Panc1 (cell line): ENCODE data around the gene STC2. TPM values are rescaled to one million over a fixed set of nuclear protein-coding genes. Genes with fewer than 3 reads are reported as not detected.

Source experiments
- ATAC-seq: fragments of 200-7000 bp; cut with Tn5 transposase; 2 replicates; pipeline ENCODE4 v1.9.1; 2020; ENCODE audit warnings: mild to moderate bottlenecking, moderate library complexity
- BruUV-seq: library from RNA; stranded (reverse); fragments of 400-500 nt; replicated peaks from 2 replicates; lab custom pipeline; 2021; lab: Mats Ljungman, UMichigan
- CTCF ChIA-PET: fragments of 300-600 bp; sonication (Branson Sonifier 250); formaldehyde crosslinking; loops from one replicate; lab custom pipeline; 2022; ENCODE audit warnings: antibody characterized with exemption; lab: Charles Lee
- POLR2A ChIA-PET: fragments of 300-600 bp; sonication (Branson Sonifier 250); formaldehyde crosslinking; loops from one replicate; lab custom pipeline; 2022; ENCODE audit warnings: antibody characterized with exemption; lab: Charles Lee
- DNase-seq: peaks from one replicate; pipeline ENCODE4 v3.0.0-alpha.2; 2010; ENCODE audit warnings: low read depth, low spot score
- H3K27ac ChIP-seq: 2 replicates; pipeline ENCODE4 v1.5.1; 2011; ENCODE audit warnings: mild to moderate bottlenecking, low read length, inconsistent platforms
- H3K27me3 ChIP-seq: fragments of 200-500 bp; sonication (Bioruptor generic); 2 replicates; pipeline ENCODE4 v1.6.0; 2014; ENCODE audit warnings: low read length, inconsistent platforms; ENCODE audit not compliant: control insufficient read depth, insufficient read depth
- H3K36me3 ChIP-seq: fragments of 200-500 bp; sonication (Bioruptor generic); 2 replicates; pipeline ENCODE4 v1.5.1; 2014; ENCODE audit warnings: inconsistent platforms, mild to moderate bottlenecking, low read length, moderate library complexity; ENCODE audit not compliant: control insufficient read depth, insufficient read depth
- H3K4me1 ChIP-seq: 2 replicates; pipeline ENCODE4 v1.5.1; 2011; ENCODE audit warnings: inconsistent platforms, mild to moderate bottlenecking, low read length, moderate library complexity; ENCODE audit not compliant: control insufficient read depth, insufficient read depth
- H3K4me3 ChIP-seq, 2 experiments: 2 replicates each; pipeline ENCODE4 v1.5.1; 2011 to 2012; ENCODE audit warnings: low read depth in 2 of 2, low read length in 2 of 2, mild to moderate bottlenecking in 2 of 2, inconsistent platforms in 1 of 2, moderate library complexity in 1 of 2
- H3K9me3 ChIP-seq: fragments of 200-500 bp; sonication (Bioruptor generic); 2 replicates; pipeline ENCODE4 v1.5.1; 2014; ENCODE audit warnings: low read depth, mild to moderate bottlenecking, inconsistent platforms, low read length, moderate library complexity; ENCODE audit not compliant: control insufficient read depth, insufficient read depth
- POLR2AphosphoS5 ChIP-seq: IDR thresholded peaks from 2 replicates; pipeline ENCODE4 v1.6.1; 2012; ENCODE audit warnings: mild to moderate bottlenecking, low read depth, low read length, moderate library complexity
- SIN3A ChIP-seq: IDR thresholded peaks from 2 replicates; pipeline ENCODE4 v1.6.1; 2012; ENCODE audit warnings: low read depth, mild to moderate bottlenecking, low read length, moderate library complexity, borderline replicate concordance; ENCODE audit not compliant: insufficient read depth
- TCF7L2 ChIP-seq: IDR thresholded peaks from 2 replicates; pipeline ENCODE4 v1.6.1; 2011; ENCODE audit warnings: mild to moderate bottlenecking, low read depth, low read length, inconsistent platforms
- in situ Hi-C: cut with HindIII; loops from 2 replicates; pipeline ENCODE4 v1.10.0; 2016; ENCODE audit warnings: low sequenced_read_pairs, low pct_unique_long_range_greater_than_20kb
- intact Hi-C: fragments of 100-400 bp; cut with micrococcal nuclease; formaldehyde crosslinking; loops from one replicate; pipeline ENCODE4 v1.10.0; 2022; ENCODE audit not compliant: unreplicated experiment
- total RNA-seq: library from RNA; stranded (reverse); gene quantifications from one replicate; pipeline ENCODE4 v1.2.1, GENCODE V29; 2021; ENCODE audit not compliant: unreplicated experiment
- TF ChIP-seq, protein P1 (sequence below), 2 experiments: IDR thresholded peaks; 2 replicates each; pipeline ENCODE4 v1.6.1; 2011 to 2012; ENCODE audit warnings: low read depth in 2 of 2, control low read depth in 1 of 2, low read length in 1 of 2, mild to moderate bottlenecking in 1 of 2, moderate library complexity in 1 of 2; ENCODE audit not compliant: insufficient read depth in 1 of 2
- TF ChIP-seq, protein P2 (sequence below): fragments of 450-650 bp; IDR thresholded peaks from 2 replicates; pipeline ENCODE4 v1.5.1; 2017; ENCODE audit warnings: mild to moderate bottlenecking

Gene STC2
- total RNA-seq, 1 experiment from 2014 or later, result 32.2 TPM

DNA sequence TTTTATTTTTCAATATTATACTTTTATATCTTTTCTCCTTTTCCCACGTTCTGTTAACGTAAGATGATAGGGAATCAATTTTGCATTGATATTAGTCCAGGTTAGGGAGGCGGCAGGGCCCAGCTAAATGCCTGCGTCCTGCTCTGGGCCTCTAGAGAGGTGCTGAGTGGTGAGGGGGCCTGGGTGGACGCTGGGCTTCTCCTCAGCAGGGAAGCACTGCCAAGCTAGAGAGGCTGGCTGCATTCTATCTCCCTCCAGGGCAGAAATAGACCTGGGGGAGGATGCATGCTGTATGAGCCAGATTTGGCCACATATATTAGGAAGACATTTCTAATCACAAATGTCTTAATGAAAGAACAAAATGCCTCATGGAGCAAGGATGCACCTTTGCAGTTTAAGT lies 49.6 kb downstream of the STC2 start:
- TF ChIP-seq SIN3A (no peak), TCF7L2 (no peak), POLR2AphosphoS5 (no peak)
- TF ChIP-seq, protein P1, sequence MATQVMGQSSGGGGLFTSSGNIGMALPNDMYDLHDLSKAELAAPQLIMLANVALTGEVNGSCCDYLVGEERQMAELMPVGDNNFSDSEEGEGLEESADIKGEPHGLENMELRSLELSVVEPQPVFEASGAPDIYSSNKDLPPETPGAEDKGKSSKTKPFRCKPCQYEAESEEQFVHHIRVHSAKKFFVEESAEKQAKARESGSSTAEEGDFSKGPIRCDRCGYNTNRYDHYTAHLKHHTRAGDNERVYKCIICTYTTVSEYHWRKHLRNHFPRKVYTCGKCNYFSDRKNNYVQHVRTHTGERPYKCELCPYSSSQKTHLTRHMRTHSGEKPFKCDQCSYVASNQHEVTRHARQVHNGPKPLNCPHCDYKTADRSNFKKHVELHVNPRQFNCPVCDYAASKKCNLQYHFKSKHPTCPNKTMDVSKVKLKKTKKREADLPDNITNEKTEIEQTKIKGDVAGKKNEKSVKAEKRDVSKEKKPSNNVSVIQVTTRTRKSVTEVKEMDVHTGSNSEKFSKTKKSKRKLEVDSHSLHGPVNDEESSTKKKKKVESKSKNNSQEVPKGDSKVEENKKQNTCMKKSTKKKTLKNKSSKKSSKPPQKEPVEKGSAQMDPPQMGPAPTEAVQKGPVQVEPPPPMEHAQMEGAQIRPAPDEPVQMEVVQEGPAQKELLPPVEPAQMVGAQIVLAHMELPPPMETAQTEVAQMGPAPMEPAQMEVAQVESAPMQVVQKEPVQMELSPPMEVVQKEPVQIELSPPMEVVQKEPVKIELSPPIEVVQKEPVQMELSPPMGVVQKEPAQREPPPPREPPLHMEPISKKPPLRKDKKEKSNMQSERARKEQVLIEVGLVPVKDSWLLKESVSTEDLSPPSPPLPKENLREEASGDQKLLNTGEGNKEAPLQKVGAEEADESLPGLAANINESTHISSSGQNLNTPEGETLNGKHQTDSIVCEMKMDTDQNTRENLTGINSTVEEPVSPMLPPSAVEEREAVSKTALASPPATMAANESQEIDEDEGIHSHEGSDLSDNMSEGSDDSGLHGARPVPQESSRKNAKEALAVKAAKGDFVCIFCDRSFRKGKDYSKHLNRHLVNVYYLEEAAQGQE (IDR thresholded peaks at IDR 0.05; ENCODE audit: insufficient read depth in 1 of 2, low read depth in 2 of 2, low read length in 1 of 2), result no peak
- TF ChIP-seq, protein P2, sequence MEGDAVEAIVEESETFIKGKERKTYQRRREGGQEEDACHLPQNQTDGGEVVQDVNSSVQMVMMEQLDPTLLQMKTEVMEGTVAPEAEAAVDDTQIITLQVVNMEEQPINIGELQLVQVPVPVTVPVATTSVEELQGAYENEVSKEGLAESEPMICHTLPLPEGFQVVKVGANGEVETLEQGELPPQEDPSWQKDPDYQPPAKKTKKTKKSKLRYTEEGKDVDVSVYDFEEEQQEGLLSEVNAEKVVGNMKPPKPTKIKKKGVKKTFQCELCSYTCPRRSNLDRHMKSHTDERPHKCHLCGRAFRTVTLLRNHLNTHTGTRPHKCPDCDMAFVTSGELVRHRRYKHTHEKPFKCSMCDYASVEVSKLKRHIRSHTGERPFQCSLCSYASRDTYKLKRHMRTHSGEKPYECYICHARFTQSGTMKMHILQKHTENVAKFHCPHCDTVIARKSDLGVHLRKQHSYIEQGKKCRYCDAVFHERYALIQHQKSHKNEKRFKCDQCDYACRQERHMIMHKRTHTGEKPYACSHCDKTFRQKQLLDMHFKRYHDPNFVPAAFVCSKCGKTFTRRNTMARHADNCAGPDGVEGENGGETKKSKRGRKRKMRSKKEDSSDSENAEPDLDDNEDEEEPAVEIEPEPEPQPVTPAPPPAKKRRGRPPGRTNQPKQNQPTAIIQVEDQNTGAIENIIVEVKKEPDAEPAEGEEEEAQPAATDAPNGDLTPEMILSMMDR, result no peak
- in situ Hi-C loops, result no loop called here
- Histone ChIP-seq H3K9me3 (no peaks in the 10 kb centered on the region), H3K36me3 (no peaks in the 10 kb centered on the region), H3K27ac (no peak overlapping the region), H3K4me3 (no peak overlapping the region), H3K4me1 (no peaks in the 10 kb centered on the region), H3K27me3 (no peaks in the 10 kb centered on the region)
- DNase-seq, result no peak
- ATAC-seq, result no peak
- ChIA-PET CTCF (interaction anchor here (0.5 kb wide), 1 partner anchor 105 kb away, joined by 6 read pairs; no protein-coding TSS in a partner anchor), POLR2A (no interaction called here)
- intact Hi-C loops, result no loop called here
- BruUV-seq, result no TSS peak

DNA sequence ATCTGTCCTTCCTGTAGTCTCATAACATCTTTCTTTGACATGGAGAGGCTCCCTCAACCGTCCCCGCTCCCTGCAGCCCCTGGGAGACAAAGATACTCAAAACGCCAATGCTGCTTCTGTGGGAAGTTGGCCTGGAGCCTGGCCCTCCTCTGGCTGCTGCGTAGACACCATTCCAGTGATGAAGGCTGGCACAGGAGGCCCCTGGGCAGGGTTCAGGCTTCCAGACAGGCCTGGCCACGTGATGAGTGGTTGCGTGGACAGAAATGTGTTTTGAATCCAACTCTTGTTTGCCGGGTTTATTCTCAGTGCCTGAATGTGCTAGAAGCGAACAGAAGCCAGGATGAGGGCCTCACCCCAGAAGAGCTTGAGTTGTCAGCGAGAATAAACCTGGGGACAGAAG lies 50.0 kb downstream of the STC2 start:
- no peak for ATAC-seq
- H3K4me1 ChIP-seq, result no peaks in the 10 kb centered on the region
- in situ Hi-C loops, result no loop called here
- CTCF ChIA-PET, result no interaction called here
- H3K36me3 ChIP-seq, result no peaks in the 10 kb centered on the region
- intact Hi-C loops, result no loop called here
- H3K4me3 ChIP-seq, result no peak overlapping the region
- H3K27me3 ChIP-seq, result no peaks in the 10 kb centered on the region
- DNase-seq, result no peak
- no peaks in the 10 kb centered on the region for H3K9me3 ChIP-seq
- H3K27ac ChIP-seq, result no peak overlapping the region
- TF ChIP-seq, protein P2, result no peak
- TF ChIP-seq SIN3A (no peak), TCF7L2 (no peak)
- POLR2A ChIA-PET, result no interaction called here
- no TSS peak for BruUV-seq

DNA sequence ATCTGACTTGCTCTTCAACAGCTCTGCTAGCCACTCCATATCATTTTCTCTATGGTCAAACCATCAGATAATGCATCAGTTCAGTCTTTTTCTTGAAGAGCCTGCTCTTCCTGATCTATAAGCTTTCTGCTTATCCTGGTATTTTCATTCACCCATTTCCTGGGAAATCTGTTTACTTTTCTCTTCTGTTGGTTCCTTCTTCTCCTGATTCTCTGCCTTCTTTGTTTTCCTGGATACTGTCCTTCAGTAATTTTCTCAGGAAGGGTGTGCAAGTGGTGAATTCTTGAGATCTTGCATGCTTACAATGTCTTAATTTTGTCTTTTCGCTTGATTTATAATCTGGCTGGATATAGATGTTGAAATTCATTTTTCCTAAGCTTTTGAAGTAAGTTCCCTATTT lies 53.4 kb downstream of the STC2 start:
- Histone ChIP-seq H3K4me1 (no peaks in the 10 kb centered on the region), H3K36me3 (no peaks in the 10 kb centered on the region), H3K4me3 (no peak overlapping the region), H3K27me3 (no peaks in the 10 kb centered on the region), H3K27ac (no peak overlapping the region), H3K9me3 (no peaks in the 10 kb centered on the region)
- CTCF ChIA-PET, result no interaction called here
- no TSS peak for BruUV-seq
- in situ Hi-C loops, result no loop called here
- intact Hi-C loops, result no loop called here
- DNase-seq (no peak), ATAC-seq (no peak)
- TF ChIP-seq, protein P1 (IDR thresholded peaks at IDR 0.05; ENCODE audit: insufficient read depth in 1 of 2, low read depth in 2 of 2, low read length in 1 of 2), result no peak
- TF ChIP-seq TCF7L2 (no peak), SIN3A (no peak), POLR2AphosphoS5 (no peak)
- TF ChIP-seq, protein P2, result no peak
- POLR2A ChIA-PET, result interaction anchor here (0.7 kb wide), 1 partner anchor 326 kb away, joined by 7 read pairs; no protein-coding TSS in a partner anchor
